Measurements from ENCODE around the gene MRPL36. TPM values are rescaled to one million over a fixed set of nuclear protein-coding genes. Genes with fewer than 3 reads are reported as not detected.

Gene MRPL36
- total and polyA plus RNA-seq, 9 of the 15 experiments (the other 6 are each of a cell fraction or from before 2014, with no cell fraction given), result 78.3 to 557 (median 124) TPM

DNA sequence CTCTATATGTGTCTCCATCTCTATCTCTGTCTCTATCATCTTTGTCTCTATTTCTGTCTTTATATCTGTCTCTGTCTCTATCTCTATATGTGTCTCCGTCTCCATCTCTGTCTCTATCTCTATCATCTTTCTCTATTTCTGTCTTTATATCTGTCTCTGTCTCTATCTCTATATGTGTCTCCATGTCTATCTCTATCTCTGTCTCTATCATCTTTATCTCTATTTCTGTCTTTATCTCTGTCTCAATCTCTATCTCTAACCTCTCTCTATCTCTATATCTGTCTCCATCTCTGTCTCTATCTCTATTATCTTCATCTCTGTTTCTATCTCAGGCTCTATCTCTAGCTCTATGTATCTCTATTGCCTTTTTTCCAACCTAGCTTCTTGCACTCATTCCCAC is 46.1 kb upstream of the MRPL36 start (continued):
- TF ChIP-seq, protein P1, sequence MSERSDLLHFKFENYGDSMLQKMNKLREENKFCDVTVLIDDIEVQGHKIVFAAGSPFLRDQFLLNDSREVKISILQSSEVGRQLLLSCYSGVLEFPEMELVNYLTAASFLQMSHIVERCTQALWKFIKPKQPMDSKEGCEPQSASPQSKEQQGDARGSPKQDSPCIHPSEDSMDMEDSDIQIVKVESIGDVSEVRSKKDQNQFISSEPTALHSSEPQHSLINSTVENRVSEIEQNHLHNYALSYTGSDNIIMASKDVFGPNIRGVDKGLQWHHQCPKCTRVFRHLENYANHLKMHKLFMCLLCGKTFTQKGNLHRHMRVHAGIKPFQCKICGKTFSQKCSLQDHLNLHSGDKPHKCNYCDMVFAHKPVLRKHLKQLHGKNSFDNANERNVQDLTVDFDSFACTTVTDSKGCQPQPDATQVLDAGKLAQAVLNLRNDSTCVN (CRISPR knock-in tag; IDR thresholded peaks at IDR 0.05), result no peak
- TF ChIP-seq, protein P2, sequence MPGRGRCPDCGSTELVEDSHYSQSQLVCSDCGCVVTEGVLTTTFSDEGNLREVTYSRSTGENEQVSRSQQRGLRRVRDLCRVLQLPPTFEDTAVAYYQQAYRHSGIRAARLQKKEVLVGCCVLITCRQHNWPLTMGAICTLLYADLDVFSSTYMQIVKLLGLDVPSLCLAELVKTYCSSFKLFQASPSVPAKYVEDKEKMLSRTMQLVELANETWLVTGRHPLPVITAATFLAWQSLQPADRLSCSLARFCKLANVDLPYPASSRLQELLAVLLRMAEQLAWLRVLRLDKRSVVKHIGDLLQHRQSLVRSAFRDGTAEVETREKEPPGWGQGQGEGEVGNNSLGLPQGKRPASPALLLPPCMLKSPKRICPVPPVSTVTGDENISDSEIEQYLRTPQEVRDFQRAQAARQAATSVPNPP (IDR thresholded peaks at IDR 0.05; ENCODE audit: borderline replicate concordance, insufficient read depth, insufficient read length), result no peak
- TF ChIP-seq KLF10 (CRISPR knock-in tag; IDR thresholded peaks at IDR 0.05) (no peak), FOXM1 (IDR thresholded peaks at IDR 0.05; ENCODE audit: low read depth) (no peak), FOXM1 (CRISPR knock-in tag; IDR thresholded peaks at IDR 0.05; ENCODE audit: low read depth) (no peak), ZNF316 (IDR thresholded peaks at IDR 0.05) (no peak), RHOXF2B (CRISPR knock-in tag; conservative IDR thresholded peaks at IDR 0.05) (no peak)

DNA sequence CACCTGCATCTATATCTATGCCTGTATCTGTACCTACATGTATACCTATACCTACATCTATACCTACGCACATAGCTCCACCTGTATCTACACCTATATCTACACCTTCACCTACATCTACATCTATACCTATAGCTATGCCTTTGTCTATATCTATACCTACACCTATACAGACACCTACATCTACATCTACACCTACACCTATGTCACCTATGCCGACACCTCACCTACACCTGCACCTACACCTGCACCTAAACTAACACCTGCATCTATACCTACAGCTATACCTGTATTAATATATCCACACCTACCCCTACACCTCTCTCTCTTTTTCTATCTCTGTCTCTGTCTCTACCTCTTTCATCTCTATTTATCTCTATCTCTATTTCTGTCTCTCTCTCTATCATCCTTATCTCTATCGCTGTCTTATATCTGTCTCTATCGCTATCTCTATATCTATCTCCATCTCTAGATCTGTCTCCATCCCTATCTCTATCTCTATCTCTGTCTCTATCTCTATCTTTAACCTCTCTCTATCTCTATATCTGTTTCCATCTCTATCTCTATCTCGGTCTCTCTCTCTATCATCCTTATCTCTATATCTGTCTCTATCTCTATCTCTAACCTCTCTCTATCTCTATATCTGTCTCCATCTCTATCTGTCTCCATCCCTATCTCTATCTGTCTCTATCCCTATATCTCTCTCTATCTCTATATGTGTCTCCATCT is 45.2 kb upstream of the MRPL36 start:
- Histone ChIP-seq H2AFZ (ENCODE audit: low read depth, low read length) (no peak overlapping the region), H3K9ac (ENCODE audit: insufficient read depth in 1 of 2, low read depth in 2 of 2, low read length in 2 of 2) (no peak overlapping the region), H3K9me1 (ENCODE audit: control insufficient read depth, insufficient read depth, low read length) (no peaks in the 10 kb centered on the region), H3K4me3 (no peak overlapping the region), H3K79me2 (ENCODE audit: control insufficient read depth, insufficient read depth, low read length) (no peaks in the 10 kb centered on the region), H3K27me3 (ENCODE audit: control insufficient read depth in 2 of 2, insufficient read depth in 2 of 2, low read length in 2 of 2) (peaks cover 37 to 58% of the 10 kb centered on the region in 2 experiments), H3K4me2 (ENCODE audit: insufficient read depth, low read length) (no peak overlapping the region), H4K20me1 (replicated peaks; ENCODE audit: control insufficient read depth, insufficient read depth, low read length) (peaks cover 19% of the 10 kb centered on the region), H3K27ac (ENCODE audit: extremely low read depth, low read depth, low read length) (no peak overlapping the region), H3K4me1 (replicated peaks in 1 of 2; ENCODE audit: control insufficient read depth in 2 of 2, insufficient read depth in 2 of 2, low read length in 2 of 2) (peaks cover 0 to 15% of the 10 kb centered on the region in 2 experiments; a peak in 2 of 5 replicates), H3K9me3 (replicated peaks; ENCODE audit: control insufficient read depth, insufficient read depth, low read depth, low read length) (no peaks in the 10 kb centered on the region), H3K36me3 (ENCODE audit: control insufficient read depth, insufficient read depth, low read length) (no peaks in the 10 kb centered on the region)
- intact Hi-C loops (cut with micrococcal nuclease), result no loop called here
- DNase-seq (ENCODE audit: extremely low read depth in 1 of 4, low spot score in 3 of 4), result no peak
- FAIRE-seq, result no peak
- in situ Hi-C loops (cut with MboI), result no loop called here
- ChIA-PET POLR2A (interaction anchor here (0.8 kb wide), 1 partner anchor 546 kb away, joined by 4 read pairs; no protein-coding TSS in a partner anchor), CTCF (ENCODE audit: low intra/inter-chr PET ratio) (no interaction called here)
- BruUV-seq (replicated peaks), result no TSS peak
- WGBS (ENCODE audit: insufficient coverage, low coverage, missing lambda C conversion rate), result 13% methylated on average over 5 of the region's 5 CpGs
- no peak for TF ChIP-seq C11orf30 (IDR thresholded peaks at IDR 0.05; ENCODE audit: low read depth)
- TF ChIP-seq, protein P3, sequence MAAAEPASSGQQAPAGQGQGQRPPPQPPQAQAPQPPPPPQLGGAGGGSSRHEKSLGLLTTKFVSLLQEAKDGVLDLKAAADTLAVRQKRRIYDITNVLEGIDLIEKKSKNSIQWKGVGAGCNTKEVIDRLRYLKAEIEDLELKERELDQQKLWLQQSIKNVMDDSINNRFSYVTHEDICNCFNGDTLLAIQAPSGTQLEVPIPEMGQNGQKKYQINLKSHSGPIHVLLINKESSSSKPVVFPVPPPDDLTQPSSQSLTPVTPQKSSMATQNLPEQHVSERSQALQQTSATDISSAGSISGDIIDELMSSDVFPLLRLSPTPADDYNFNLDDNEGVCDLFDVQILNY (CRISPR knock-in tag; IDR thresholded peaks at IDR 0.05), result no peak
- TF ChIP-seq, protein P4, sequence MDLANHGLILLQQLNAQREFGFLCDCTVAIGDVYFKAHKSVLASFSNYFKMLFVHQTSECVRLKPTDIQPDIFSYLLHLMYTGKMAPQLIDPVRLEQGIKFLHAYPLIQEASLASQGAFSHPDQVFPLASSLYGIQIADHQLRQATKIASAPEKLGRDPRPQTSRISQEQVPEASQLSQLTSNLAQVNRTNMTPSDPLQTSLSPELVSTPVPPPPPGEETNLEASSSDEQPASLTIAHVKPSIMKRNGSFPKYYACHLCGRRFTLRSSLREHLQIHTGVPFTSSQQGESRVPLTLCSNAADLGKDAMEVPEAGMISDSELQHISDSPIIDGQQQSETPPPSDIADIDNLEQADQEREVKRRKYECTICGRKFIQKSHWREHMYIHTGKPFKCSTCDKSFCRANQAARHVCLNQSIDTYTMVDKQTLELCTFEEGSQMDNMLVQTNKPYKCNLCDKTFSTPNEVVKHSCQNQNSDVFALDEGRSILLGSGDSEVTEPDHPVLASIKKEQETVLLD (IDR thresholded peaks at IDR 0.05), result peak; percentile 37; the same call in 1 of the 2 replicates
- ATAC-seq, result no peak

All from K562 (cell line).